Stimulated activated CD4-positive, alpha-beta T cell treated with anti-CD3 and anti-CD28 coated beads, Interleukin-12 subunit alpha, Interleukin-12 subunit beta, amount 100 ng/mL, for 4 hours (primary cell): Measurements from ENCODE around the gene MS4A10.

ENCODE experiments used
- DNase-seq: peaks from one replicate; pipeline ENCODE4 v3.0.0-alpha.2; 2020

The MS4A10 gene

GRCh38 chr11:60831501-60832079 lies 46.5 kb downstream of the MS4A10 start:
- DNase-seq = no peak

DNA sequence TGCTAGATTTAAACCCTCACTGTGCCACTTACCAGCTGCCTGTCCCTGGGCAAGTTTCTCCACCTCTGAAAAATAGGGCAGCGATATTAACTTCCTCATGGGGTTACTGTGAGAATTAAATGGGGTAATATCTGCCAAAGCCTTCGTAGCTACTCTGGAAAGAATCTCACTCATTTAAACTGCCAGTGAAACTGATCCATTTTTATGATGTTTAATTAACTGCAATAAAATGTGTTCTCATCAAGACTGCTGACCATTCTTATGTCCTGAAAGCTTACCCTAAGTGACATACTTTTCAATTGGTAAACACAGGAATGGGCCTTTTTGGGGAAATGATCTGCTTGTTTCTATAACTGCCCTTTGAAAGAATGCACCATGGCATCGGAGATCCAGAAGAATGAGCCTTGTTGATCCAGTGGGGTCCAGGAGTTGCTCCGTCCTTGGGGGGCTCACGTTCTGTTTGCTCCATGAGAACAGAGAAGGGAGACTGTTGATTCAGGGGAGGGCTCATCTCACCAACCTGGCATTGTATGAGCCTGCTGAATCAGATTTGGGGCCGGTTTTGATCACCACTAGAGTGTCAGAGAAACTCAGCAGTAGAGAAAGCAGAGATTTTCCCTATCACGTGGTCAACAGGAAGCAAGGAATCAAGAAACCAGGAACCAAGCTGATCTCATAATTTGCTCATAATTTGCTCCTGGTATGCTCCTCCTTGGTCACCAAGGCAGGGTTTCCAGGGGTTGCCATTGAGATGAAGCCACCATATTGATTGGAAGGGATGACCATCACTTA lies 49.8 kb downstream of the MS4A10 start:
- DNase-seq = no peak

- DNase-seq = no peak
These were observed 50.4 kb downstream of the MS4A10 start for GRCh38 chr11:60835534-60835846.

- no peak for DNase-seq
These were observed 51.9 kb downstream of the MS4A10 start for GRCh38 chr11:60836866-60837515.

DNA sequence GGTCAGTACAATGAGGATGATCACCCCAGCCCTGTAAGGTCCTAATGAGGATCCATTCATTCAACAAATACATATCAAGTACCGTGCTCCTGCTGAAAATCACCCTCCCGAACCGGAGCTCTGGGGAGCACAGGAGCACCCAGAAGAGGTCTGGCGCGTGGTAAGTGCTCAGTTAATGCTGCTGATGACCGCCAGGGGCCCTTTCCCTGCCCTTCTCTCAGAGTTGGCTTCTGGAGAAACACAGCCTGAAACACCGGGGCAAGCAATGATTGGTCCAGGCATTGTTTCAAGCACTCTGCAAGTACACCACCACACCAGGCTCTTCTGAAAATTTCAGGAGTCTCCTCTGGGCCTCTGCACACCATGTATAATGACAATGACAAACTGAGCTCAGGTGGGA lies 53.0 kb downstream of the MS4A10 start:
- no peak for DNase-seq

- DNase-seq = no peak
These were observed 55.6 kb downstream of the MS4A10 start for GRCh38 chr11:60840470-60841430.

DNA sequence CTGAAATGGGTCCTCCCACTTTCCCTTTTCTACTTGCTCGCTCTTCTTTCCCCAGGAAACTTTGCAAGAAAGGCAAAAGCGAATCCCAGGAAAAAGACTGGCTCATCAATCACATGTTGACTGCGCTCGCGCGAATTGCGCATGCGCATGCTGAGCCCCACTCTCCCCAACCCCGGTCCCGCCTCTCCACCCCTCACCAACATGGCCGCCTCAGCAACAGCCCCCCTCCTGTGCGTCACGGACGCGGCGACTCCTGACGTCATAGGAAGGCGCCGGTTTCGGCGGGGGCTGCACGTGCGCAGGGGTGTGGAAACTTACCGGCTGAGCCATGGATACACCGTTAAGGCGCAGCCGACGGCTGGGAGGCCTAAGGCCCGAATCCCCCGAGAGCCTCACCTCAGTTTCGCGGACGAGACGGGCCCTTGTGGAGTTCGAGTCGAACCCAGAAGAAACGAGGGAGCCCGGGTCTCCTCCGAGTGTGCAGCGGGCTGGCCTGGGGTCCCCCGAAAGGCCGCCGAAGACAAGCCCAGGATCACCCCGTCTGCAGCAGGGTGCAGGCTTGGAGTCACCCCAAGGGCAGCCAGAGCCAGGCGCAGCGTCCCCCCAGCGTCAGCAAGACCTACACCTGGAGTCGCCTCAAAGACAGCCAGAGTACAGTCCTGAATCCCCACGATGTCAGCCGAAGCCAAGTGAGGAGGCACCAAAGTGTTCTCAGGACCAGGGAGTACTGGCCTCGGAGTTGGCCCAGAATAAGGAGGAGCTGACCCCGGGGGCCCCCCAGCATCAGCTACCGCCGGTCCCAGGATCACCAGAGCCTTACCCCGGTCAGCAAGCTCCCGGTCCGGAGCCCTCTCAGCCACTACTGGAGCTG lies 56.9 kb downstream of the MS4A10 start, which contains the start of gene CCDC86:
Gene CCDC86, plus strand, starts transcription at position 317 of the 871 bp plus-strand sequence. Its CDS starts 12 bp downstream, at position 329.
- peak; percentile 98 for DNase-seq

DNA sequence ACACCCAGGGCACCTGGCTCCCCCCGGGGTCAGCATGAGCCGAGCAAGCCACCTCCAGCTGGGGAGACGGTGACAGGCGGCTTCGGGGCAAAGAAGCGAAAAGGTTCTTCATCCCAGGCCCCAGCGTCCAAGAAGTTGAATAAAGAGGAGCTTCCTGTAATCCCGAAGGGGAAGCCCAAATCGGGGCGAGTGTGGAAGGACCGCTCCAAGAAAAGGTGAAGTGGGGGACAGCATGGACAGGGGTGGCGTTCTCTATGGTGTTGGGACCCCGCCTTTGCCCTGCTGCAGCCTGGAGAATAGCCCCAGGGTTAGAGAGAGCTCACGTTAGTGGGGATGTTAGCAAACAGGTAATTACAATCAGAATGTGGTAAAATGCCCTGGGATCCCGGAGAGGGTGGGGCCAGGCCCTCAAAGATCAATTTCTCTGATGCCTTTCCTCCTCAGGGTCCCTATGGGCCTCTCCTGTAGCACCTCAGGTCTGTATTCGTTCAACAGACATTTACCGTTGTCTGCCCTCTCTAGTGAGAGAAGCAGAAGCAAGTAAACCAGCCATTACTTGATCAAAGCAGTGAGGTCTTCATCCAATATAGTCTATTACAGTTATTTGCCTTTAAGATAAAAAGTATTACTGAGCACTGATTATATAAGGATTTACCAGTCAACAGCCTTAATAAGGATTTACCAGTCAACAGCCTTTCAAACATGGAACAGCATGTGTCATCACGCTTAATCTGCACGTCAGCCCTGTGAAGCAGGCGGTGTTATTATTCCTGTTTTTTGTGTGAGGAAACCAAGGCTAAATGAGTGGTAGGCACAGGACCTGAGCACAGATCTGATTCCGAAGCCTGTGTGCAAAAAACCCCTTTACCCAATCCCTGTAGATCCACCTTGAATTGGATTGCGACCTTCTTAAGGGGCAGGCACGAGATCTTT lies 57.8 kb downstream of the MS4A10 start:
- no peak for DNase-seq

GRCh38 chr11:60844045-60844869 lies 59.1 kb downstream of the MS4A10 start:
- DNase-seq = no peak

DNA sequence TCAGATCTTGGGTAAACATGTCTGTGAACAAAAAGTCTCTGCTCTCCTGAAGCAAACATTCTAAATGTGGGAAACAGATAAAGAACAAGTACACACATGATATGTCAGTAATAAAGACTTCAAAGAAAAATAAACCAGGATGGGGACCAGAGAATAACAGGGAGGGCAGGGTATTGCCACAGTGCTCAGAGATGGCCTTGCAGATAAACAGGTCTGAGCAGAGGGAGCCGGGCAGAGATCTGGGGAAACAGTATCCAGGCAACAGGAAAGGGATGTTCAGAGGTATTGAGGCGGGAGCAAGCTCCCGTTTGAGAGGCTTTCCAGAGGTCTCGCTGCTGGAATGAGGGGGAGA lies 59.7 kb downstream of the MS4A10 start:
- no peak for DNase-seq

- no peak for DNase-seq
These were observed 60.2 kb downstream of the MS4A10 start for GRCh38 chr11:60845338-60845737.

GRCh38 chr11:60847281-60847680 lies 62.1 kb downstream of the MS4A10 start:
- DNase-seq = no peak

- DNase-seq = no peak
These were observed 62.8 kb downstream of the MS4A10 start for GRCh38 chr11:60847896-60848295.

DNA sequence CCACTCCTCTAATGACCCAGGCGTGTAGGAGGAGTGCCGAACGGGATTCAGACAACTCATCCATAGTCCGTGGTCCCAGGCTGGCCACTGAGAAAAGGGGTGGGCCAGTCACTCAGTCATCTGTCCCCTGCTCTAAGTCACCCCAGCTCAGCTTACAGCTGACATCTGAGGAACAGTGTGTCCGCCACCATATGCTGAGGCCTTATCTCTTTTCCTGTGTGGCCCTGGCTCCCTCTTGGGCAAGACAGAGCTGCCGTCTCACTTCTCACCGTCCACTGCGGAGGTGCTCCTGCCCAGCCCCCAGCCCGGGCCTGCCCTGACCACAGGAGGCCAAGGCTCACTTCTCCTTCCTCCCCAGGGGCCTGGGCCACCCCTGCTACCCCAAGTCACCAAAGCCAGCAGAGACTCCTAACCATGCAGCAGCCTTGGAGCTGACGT lies 63.6 kb downstream of the MS4A10 start:
- DNase-seq = no peak

- DNase-seq = no peak
These were observed 64.7 kb downstream of the MS4A10 start for GRCh38 chr11:60849641-60850520.
